B cell (primary cell): ENCODE data around the gene CEP85L. TPM values are rescaled to one million over a fixed set of nuclear protein-coding genes. Genes with fewer than 3 reads are reported as not detected.

Experiments used
- ATAC-seq: fragments of 200-7000 bp; cut with Tn5 transposase; one replicate; pipeline ENCODE4 v1.10.0; 2021; ENCODE audit warnings: low read depth, mild to moderate bottlenecking, moderate number of reproducible peaks, moderate library complexity
- CTCF ChIA-PET: fragments of 350-600 bp; sonication (Branson Sonifier 250); formaldehyde crosslinking; loops from one replicate; lab custom pipeline; 2021; ENCODE audit warnings: antibody characterized with exemption, inconsistent platforms; lab: Charles Lee
- POLR2A ChIA-PET: fragments of 350-600 bp; sonication (Branson Sonifier 250); formaldehyde crosslinking; loops from one replicate; lab custom pipeline; 2021; ENCODE audit warnings: antibody characterized with exemption; lab: Charles Lee
- DNase-seq: peaks from one replicate; pipeline ENCODE4 v3.0.0; 2013
- H2AFZ ChIP-seq: 2 replicates; pipeline ENCODE4 v1.6.1; 2012; ENCODE audit warnings: mild to moderate bottlenecking, low read depth, low read length; ENCODE audit not compliant: insufficient read depth, poor library complexity, severe bottlenecking
- H3K27ac ChIP-seq, 2 donors: 1 replicate in 1 of 2; 2 replicates in 1 of 2; pipeline ENCODE4 v1.5.1; 2012 to 2013; ENCODE audit warnings: low read length in 2 of 2, mild to moderate bottlenecking in 2 of 2, moderate library complexity in 1 of 2
- H3K27me3 ChIP-seq, 4 experiments: fragments of 200-600 bp in 1 of 4; sonication (generic) in 1 of 4; replicated peaks in 1 of 4; 1 replicate in 2 of 4; 2 replicates in 2 of 4; pipeline versions ENCODE4 v1.6.1 to v1.7.0; 2013 to 2016; ENCODE audit warnings: low read length in 3 of 4, mild to moderate bottlenecking in 2 of 4, mixed read lengths in 1 of 4, moderate library complexity in 1 of 4; ENCODE audit not compliant: insufficient read depth in 4 of 4, control insufficient read depth in 3 of 4; ENCODE audit errors: control extremely low read depth in 1 of 4
- H3K36me3 ChIP-seq, 2 experiments: replicated peaks in 1 of 2; 1 replicate in 1 of 2; 2 replicates in 1 of 2; pipeline versions ENCODE4 v1.6.1 to v1.7.1; 2013; ENCODE audit warnings: low read length in 1 of 2; ENCODE audit not compliant: insufficient read depth in 2 of 2, control insufficient read depth in 1 of 2; ENCODE audit errors: control extremely low read depth in 1 of 2, extremely low read depth in 1 of 2
- H3K4me1 ChIP-seq, 2 donors: fragments of 200-600 bp in 1 of 2; sonication (generic) in 1 of 2; 1 replicate in 1 of 2; 2 replicates in 1 of 2; pipeline versions ENCODE4 v1.5.1 to v1.6.1; 2013 to 2017; ENCODE audit warnings: low read length in 2 of 2; ENCODE audit not compliant: control insufficient read depth in 2 of 2, insufficient read depth in 2 of 2
- H3K4me2 ChIP-seq: replicated peaks from 2 replicates; pipeline ENCODE3; 2012; ENCODE audit warnings: mild to moderate bottlenecking, low read depth, low read length; ENCODE audit not compliant: poor library complexity, severe bottlenecking
- H3K4me3 ChIP-seq, 5 experiments: fragments of 200-600 bp in 1 of 5; sonication (generic) in 1 of 5; 1 replicate in 3 of 5; 2 replicates in 2 of 5; pipeline versions ENCODE4 v1.5.1 to v1.7.0; 2011 to 2016; ENCODE audit warnings: low read length in 4 of 5, mild to moderate bottlenecking in 4 of 5, low read depth in 2 of 5, control low read depth in 1 of 5, moderate library complexity in 1 of 5; ENCODE audit not compliant: insufficient read depth in 1 of 5; ENCODE audit errors: control extremely low read depth in 1 of 5, extremely low read depth in 1 of 5
- H3K79me2 ChIP-seq: fragments of 200-600 bp; sonication (generic); one replicate; pipeline ENCODE4 v1.6.0; 2016; ENCODE audit warnings: low read length; ENCODE audit not compliant: control insufficient read depth, insufficient read depth
- H3K9ac ChIP-seq: fragments of 200-600 bp; sonication (generic); 2 replicates; pipeline ENCODE4 v1.6.1; 2017; ENCODE audit warnings: mild to moderate bottlenecking, low read length, moderate library complexity
- H3K9me3 ChIP-seq, 3 donors: one replicate each; pipeline versions ENCODE4 v1.6.1 to v1.7.1; 2013; ENCODE audit warnings: low read length in 2 of 3; ENCODE audit not compliant: control insufficient read depth in 2 of 3, insufficient read depth in 1 of 3; ENCODE audit errors: control extremely low read depth in 1 of 3
- H4K20me1 ChIP-seq: 2 replicates; pipeline ENCODE4 v1.6.0; 2012; ENCODE audit warnings: mild to moderate bottlenecking, low read length; ENCODE audit not compliant: insufficient read depth, control insufficient read depth, poor library complexity, severe bottlenecking
- H3K27ac Mint-ChIP-seq: one replicate; pipeline ENCODE4 v1.8.0; 2021; ENCODE audit warnings: mixed read lengths
- H3K27me3 Mint-ChIP-seq: one replicate; pipeline ENCODE4 v1.8.0; 2021; ENCODE audit warnings: mixed read lengths
- H3K4me1 Mint-ChIP-seq: one replicate; pipeline ENCODE4 v1.8.0; 2021; ENCODE audit warnings: mixed read lengths
- H3K4me3 Mint-ChIP-seq: one replicate; pipeline ENCODE4 v1.8.0; 2021; ENCODE audit warnings: mixed read lengths
- H3K9me3 Mint-ChIP-seq: one replicate; pipeline ENCODE4 v1.8.0; 2022; ENCODE audit warnings: mixed read lengths; ENCODE audit not compliant: insufficient read depth
- CTCF ChIP-seq: fragments of 200-600 bp; IDR thresholded peaks from one replicate; pipeline ENCODE4 v1.8.0; 2022; ENCODE audit warnings: antibody characterized with exemption, mild to moderate bottlenecking
- EZH2 ChIP-seq: IDR thresholded peaks from 2 replicates; pipeline ENCODE4 v1.6.1; 2012; ENCODE audit warnings: borderline replicate concordance, low read depth, mild to moderate bottlenecking, moderate library complexity, low read length; ENCODE audit not compliant: insufficient read depth, poor library complexity, severe bottlenecking
- WGBS: methylation state at CpG from one replicate; pipeline ENCODE4 v1.1.5; 2013; ENCODE audit warnings: missing lambda C conversion rate; ENCODE audit not compliant: insufficient coverage; 5-methylcytosine and 5-hydroxymethylcytosine counted together
- intact Hi-C: fragments of 100-400 bp; cut with micrococcal nuclease; formaldehyde crosslinking; loops from one replicate; pipeline ENCODE4 v1.10.0; 2022
- polyA plus RNA-seq: library from polyadenylated mRNA; depleted of rRNA; stranded (reverse); fragments of >200 nt; gene quantifications from 2 replicates; pipeline ENCODE4 v1.2.3, GENCODE V29; 2012
- total RNA-seq, 2 donors: library from RNA; stranded (reverse); fragments of 120-200 nt in 1 of 2; gene quantifications; 1 replicate in 1 of 2; 2 replicates in 1 of 2; pipeline versions ENCODE4 v1.2.3 to v1.2.4, GENCODE V29; 2013 to 2022

The CEP85L gene
- total and polyA plus RNA-seq, 2 donors (not counting 1 experiment from before 2014, with no cell fraction given) = 7.6 to 32.1 TPM

DNA sequence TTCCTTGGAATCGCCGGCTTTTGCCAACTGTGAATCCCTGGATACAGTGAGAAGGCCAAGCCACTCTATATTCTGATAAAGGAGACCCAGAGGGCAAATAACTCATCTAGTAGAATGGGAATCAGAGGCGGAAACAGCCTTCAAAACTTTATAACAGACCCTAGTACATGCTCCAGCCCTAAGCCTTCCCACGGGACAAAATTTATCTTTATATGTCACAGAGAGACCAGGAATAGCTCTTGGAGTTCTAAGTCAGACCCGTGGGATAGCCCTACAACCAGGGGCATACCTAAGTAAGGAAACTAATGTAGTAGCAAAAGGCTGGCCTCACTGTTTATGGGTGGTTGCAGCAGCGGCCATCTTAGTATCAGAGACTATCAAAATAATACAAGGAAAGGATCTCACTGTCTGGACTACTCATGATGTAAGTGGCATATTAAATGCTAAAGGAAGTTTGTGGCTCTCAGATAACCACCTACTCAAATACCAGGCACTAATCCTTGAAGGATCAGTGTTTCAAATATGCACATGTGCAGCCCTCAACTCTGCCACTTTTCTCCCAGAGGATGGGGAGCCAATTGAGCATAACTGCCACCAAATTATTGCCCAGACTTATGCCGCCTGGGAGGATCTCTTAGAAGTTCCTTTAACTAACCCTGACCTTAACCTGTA, 29.5 kb downstream of the CEP85L start:
- Histone ChIP-seq H3K4me2 (no peak overlapping the region), H3K27ac (no peak overlapping the region), H4K20me1 (peaks cover 15% of the 10 kb centered on the region), H3K79me2 (peaks cover 38% of the 10 kb centered on the region), H3K4me3 (no peak overlapping the region), H3K4me1 (peaks cover 0 to 9% of the 10 kb centered on the region in 2 donors), H3K9me3 (peaks cover 0 to 9% (median 0%) of the 10 kb centered on the region in 3 donors), H3K9ac (no peak overlapping the region), H2AFZ (no peak overlapping the region), H3K27me3 (no peaks in the 10 kb centered on the region), H3K36me3 (peaks cover 4% of the 10 kb centered on the region in 2 experiments)
- no peak overlapping the region for H3K27ac Mint-ChIP-seq
- no peaks in the 10 kb centered on the region for H3K9me3 Mint-ChIP-seq
- no peak overlapping the region for H3K4me3 Mint-ChIP-seq
- no peak for DNase-seq
- ChIA-PET CTCF (interaction anchor here (0.6 to 2.8 kb wide), 2 partner anchors 10 to 57 kb away, joined by 3 to 14 read pairs; no protein-coding TSS in a partner anchor), POLR2A (no interaction called here)
- H3K4me1 Mint-ChIP-seq = peaks cover 19% of the 10 kb centered on the region
- ATAC-seq = no peak
- no peaks in the 10 kb centered on the region for H3K27me3 Mint-ChIP-seq
- 100% methylated on average over 3 of the region's 7 CpGs for WGBS
- intact Hi-C loops = no loop called here
- no peak for TF ChIP-seq CTCF
- no peak for TF ChIP-seq EZH2

DNA sequence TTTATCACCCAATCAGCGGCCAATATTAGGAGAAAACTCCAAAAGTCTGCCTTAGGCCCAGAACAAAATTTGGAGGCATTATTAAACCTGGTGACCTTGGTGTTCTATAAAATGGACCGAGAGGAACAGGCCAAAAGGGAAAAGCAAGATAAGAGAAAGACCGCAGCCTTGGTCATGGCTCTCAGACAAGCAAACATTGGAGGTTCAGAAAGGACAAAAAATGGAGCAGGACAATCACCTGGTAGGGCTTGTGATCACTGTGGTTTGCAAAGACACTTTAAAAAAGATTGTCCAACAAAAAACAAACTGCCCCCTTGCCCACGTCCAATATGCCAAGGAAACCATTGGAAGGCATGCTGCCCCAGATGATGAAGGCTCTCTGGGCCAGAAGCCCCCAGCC, 31.2 kb downstream of the CEP85L start:
- H2AFZ ChIP-seq = no peak overlapping the region
- peaks cover 7% of the 10 kb centered on the region for H4K20me1 ChIP-seq
- POLR2A ChIA-PET = no interaction called here
- no peak overlapping the region for H3K27ac ChIP-seq
- ATAC-seq (no peak), DNase-seq (no peak)
- Mint-ChIP-seq H3K27ac (no peak overlapping the region), H3K4me1 (peaks cover 19% of the 10 kb centered on the region), H3K27me3 (no peaks in the 10 kb centered on the region), H3K9me3 (no peaks in the 10 kb centered on the region), H3K4me3 (no peak overlapping the region)
- H3K4me2 ChIP-seq = no peak overlapping the region
- H3K4me3 ChIP-seq = no peak overlapping the region
- CTCF ChIA-PET = interaction anchor here (0.7 to 2.8 kb wide), 6 partner anchors 14 to 334 kb away, joined by 3 to 14 read pairs (median 3); no protein-coding TSS in a partner anchor
- peaks cover 0 to 4% of the 10 kb centered on the region in 2 experiments for H3K36me3 ChIP-seq
- 96% methylated on average over 3 of the region's 4 CpGs for WGBS
- TF ChIP-seq CTCF (no peak), EZH2 (no peak)
- H3K27me3 ChIP-seq = no peaks in the 10 kb centered on the region
- intact Hi-C loops = no loop called here
- H3K79me2 ChIP-seq = peaks cover 31% of the 10 kb centered on the region
- H3K4me1 ChIP-seq = peaks cover 0 to 9% of the 10 kb centered on the region in 2 donors
- H3K9ac ChIP-seq = no peak overlapping the region
- H3K9me3 ChIP-seq = no peaks in the 10 kb centered on the region
